GM19468 (cell line): Measurements from ENCODE around the gene CACNA1C.

ENCODE experiments used
- ATAC-seq: cut with Tn5 transposase; IDR thresholded peaks from one replicate; pipeline ENCODE4 v1.9.1; 2021; ENCODE audit warnings: mild to moderate bottlenecking, moderate library complexity, moderate number of reproducible peaks; ENCODE audit not compliant: unreplicated experiment; ENCODE audit errors: extremely low read depth

Gene CACNA1C

GRCh38 chr12:2504577-2504976 lies 451.8 kb downstream of the CACNA1C start:
- no peak for ATAC-seq

GRCh38 chr12:2507814-2508213 lies 455.0 kb downstream of the CACNA1C start:
- ATAC-seq: no peak

GRCh38 chr12:2509137-2509536 lies 456.4 kb downstream of the CACNA1C start:
- no peak for ATAC-seq

- no peak for ATAC-seq
These were observed 457.3 kb downstream of the CACNA1C start for GRCh38 chr12:2510045-2510444.

- no peak for ATAC-seq
These were observed 460.6 kb downstream of the CACNA1C start for GRCh38 chr12:2513141-2514037.

- ATAC-seq: no peak
These were observed 461.2 kb downstream of the CACNA1C start for GRCh38 chr12:2514038-2514340.

GRCh38 chr12:2520722-2521246 lies 468.0 kb downstream of the CACNA1C start:
- ATAC-seq: no peak

GRCh38 chr12:2523317-2523716 lies 470.5 kb downstream of the CACNA1C start:
- no peak for ATAC-seq

GRCh38 chr12:2523844-2524243 lies 471.1 kb downstream of the CACNA1C start:
- no peak for ATAC-seq

- ATAC-seq: no peak
These were observed 473.6 kb downstream of the CACNA1C start for GRCh38 chr12:2526371-2526770.

GRCh38 chr12:2528001-2528400 lies 475.2 kb downstream of the CACNA1C start:
- ATAC-seq: no peak

- no peak for ATAC-seq
These were observed 477.0 kb downstream of the CACNA1C start for GRCh38 chr12:2529807-2530206.

GRCh38 chr12:2531371-2531770 lies 478.6 kb downstream of the CACNA1C start:
- no peak for ATAC-seq

GRCh38 chr12:2533036-2533435 lies 480.2 kb downstream of the CACNA1C start:
- no peak for ATAC-seq

GRCh38 chr12:2535583-2536204 lies 482.9 kb downstream of the CACNA1C start:
- no peak for ATAC-seq

- ATAC-seq: no peak
These were observed 483.9 kb downstream of the CACNA1C start for GRCh38 chr12:2536724-2537123.

GRCh38 chr12:2537868-2538541 lies 485.2 kb downstream of the CACNA1C start:
- no peak for ATAC-seq

GRCh38 chr12:2539938-2540337 lies 487.2 kb downstream of the CACNA1C start:
- ATAC-seq: no peak

- ATAC-seq: no peak
These were observed 487.8 kb downstream of the CACNA1C start for GRCh38 chr12:2540535-2540941.

- ATAC-seq: no peak
These were observed 488.9 kb downstream of the CACNA1C start for GRCh38 chr12:2541631-2542204.

GRCh38 chr12:2543801-2544200 lies 491.0 kb downstream of the CACNA1C start:
- ATAC-seq: no peak
